K562 (cell line): ENCODE measurements around the gene COQ4. TPM values are rescaled to one million over a fixed set of nuclear protein-coding genes. Genes with fewer than 3 reads are reported as not detected.
A peak's percentile ranks its signal among the peaks of the same experiment; 100 is the strongest.

Source experiments
- ATAC-seq: fragments of 200-7000 bp; cut with Tn5 transposase; 3 replicates; pipeline ENCODE4 v1.9.1; 2020; ENCODE audit warnings: moderate library complexity
- BruUV-seq: library from RNA; stranded (reverse); fragments of 400-500 nt; replicated peaks from 2 replicates; lab custom pipeline; 2021; lab: Mats Ljungman, UMichigan
- CTCF ChIA-PET: fragments of 300-600 bp; formaldehyde crosslinking; extraction: SDS; loops from one replicate; lab custom pipeline; 2021; ENCODE audit warnings: low intra/inter-chr PET ratio; lab: Yijun Ruan, JAX
- POLR2A ChIA-PET: fragments of 300-600, 350-650 bp; sonication (Branson Sonifier 250); formaldehyde crosslinking; extraction: SDS; loops from one replicate; lab custom pipeline; 2021; ENCODE audit warnings: antibody characterized with exemption, inconsistent platforms; lab: Yijun Ruan, JAX
- DNase-seq, 4 experiments: peaks; one replicate each; pipeline versions ENCODE4 v3.0.0 to v3.0.0-alpha.2; 2011 to 2018; ENCODE audit warnings: low spot score in 3 of 4, mixed read lengths in 3 of 4; ENCODE audit errors: extremely low read depth in 1 of 4
- FAIRE-seq: peaks from 2 replicates; lab custom pipeline; 2011; peaks lifted over from hg19 to GRCh38; lab: Jason Lieb, UNC
- H2AFZ ChIP-seq: 2 replicates; pipeline ENCODE4 v1.6.0; 2011; ENCODE audit warnings: low read depth, low read length, control low read depth, inconsistent platforms
- H3K27ac ChIP-seq: fragments of 200-600 bp; 3 replicates; pipeline ENCODE4 v1.8.0; 2011; ENCODE audit warnings: low read depth, mild to moderate bottlenecking, control low read depth, inconsistent platforms, low read length, moderate library complexity, mixed read lengths; ENCODE audit errors: extremely low read depth
- H3K27me3 ChIP-seq, 2 experiments: fragments of 300-600 bp in 1 of 2; 2 replicates in 1 of 2; 3 replicates in 1 of 2; pipeline versions ENCODE4 v1.6.0 to v1.8.0; 2011; ENCODE audit warnings: inconsistent platforms in 2 of 2, low read length in 2 of 2, mild to moderate bottlenecking in 1 of 2, mixed read lengths in 1 of 2, moderate library complexity in 1 of 2; ENCODE audit not compliant: control insufficient read depth in 2 of 2, insufficient read depth in 2 of 2
- H3K36me3 ChIP-seq: fragments of 300-600 bp; 3 replicates; pipeline ENCODE4 v1.8.0; 2011; ENCODE audit warnings: mild to moderate bottlenecking, low read length, inconsistent platforms; ENCODE audit not compliant: control insufficient read depth, insufficient read depth
- H3K4me1 ChIP-seq, 2 experiments: fragments of 200-600 bp in 1 of 2; replicated peaks in 1 of 2; 2 replicates in 1 of 2; 3 replicates in 1 of 2; pipeline versions ENCODE4 v1.5.1 to v1.8.0; 2011; ENCODE audit warnings: inconsistent platforms in 2 of 2, low read length in 2 of 2, mild to moderate bottlenecking in 1 of 2, mixed read lengths in 1 of 2, moderate library complexity in 1 of 2; ENCODE audit not compliant: control insufficient read depth in 2 of 2, insufficient read depth in 2 of 2
- H3K4me2 ChIP-seq: 2 replicates; pipeline ENCODE4 v1.6.1; 2011; ENCODE audit warnings: low read length, control low read depth, inconsistent platforms, mixed read lengths; ENCODE audit not compliant: insufficient read depth
- H3K4me3 ChIP-seq: fragments of 200-600 bp; sonication (generic), shearing (Covaris generic); 2 replicates; pipeline ENCODE4 v1.5.1; 2016; ENCODE audit warnings: control low read depth, inconsistent platforms
- H3K79me2 ChIP-seq: fragments of 200-600 bp; 3 replicates; pipeline ENCODE4 v1.8.0; 2011; ENCODE audit warnings: low read length, inconsistent platforms; ENCODE audit not compliant: control insufficient read depth, insufficient read depth
- H3K9ac ChIP-seq, 2 experiments: 2 replicates each; pipeline versions ENCODE4 v1.6.0 to v1.6.1; 2011; ENCODE audit warnings: low read depth in 2 of 2, low read length in 2 of 2, control low read depth in 1 of 2, inconsistent platforms in 1 of 2, mild to moderate bottlenecking in 1 of 2, mixed read lengths in 1 of 2; ENCODE audit not compliant: insufficient read depth in 1 of 2
- H3K9me1 ChIP-seq: one replicate; pipeline ENCODE4 v1.6.0; 2011; ENCODE audit warnings: inconsistent platforms, mild to moderate bottlenecking, low read length, moderate library complexity; ENCODE audit not compliant: control insufficient read depth, insufficient read depth
- H3K9me3 ChIP-seq: replicated peaks from 2 replicates; pipeline ENCODE4 v1.5.1; 2011; ENCODE audit warnings: low read depth, low read length, inconsistent platforms; ENCODE audit not compliant: control insufficient read depth, insufficient read depth
- H4K20me1 ChIP-seq: replicated peaks from 2 replicates; pipeline ENCODE4 v1.6.1; 2011; ENCODE audit warnings: low read length, inconsistent platforms, mixed read lengths; ENCODE audit not compliant: control insufficient read depth, insufficient read depth
- CREB1 ChIP-seq, 2 experiments: sonication (generic) in 1 of 2; formaldehyde crosslinking in 1 of 2; IDR thresholded peaks; 2 replicates each; pipeline versions ENCODE4 v1.6.1 to v1.8.0; 2012 to 2022; ENCODE audit warnings: inconsistent platforms in 1 of 2, mild to moderate bottlenecking in 1 of 2, missing genetic modification reagents in 1 of 2, moderate library complexity in 1 of 2
- HMG20B ChIP-seq: fragments of 250-450 bp; sonication (Bioruptor Pico); IDR thresholded peaks from 2 replicates; pipeline ENCODE4 v1.5.0; 2021; ENCODE audit warnings: mild to moderate bottlenecking
- POLR2AphosphoS5 ChIP-seq: IDR thresholded peaks from 2 replicates; pipeline ENCODE4 v1.6.1; 2011; ENCODE audit warnings: mild to moderate bottlenecking, low read depth, low read length, moderate library complexity; ENCODE audit not compliant: control insufficient read depth, insufficient read depth
- ZNF12 ChIP-seq: sonication (generic); formaldehyde crosslinking; IDR thresholded peaks from 2 replicates; pipeline ENCODE4 v1.4.0; 2020; ENCODE audit warnings: mild to moderate bottlenecking, missing genetic modification reagents
- in situ Hi-C: fragments of 300-500 bp; cut with MboI; formaldehyde crosslinking; loops from 4 replicates; pipeline ENCODE4 v1.15.0; 2018; ENCODE audit warnings: inconsistent platforms, mixed read lengths
- intact Hi-C: fragments of 100-400 bp; cut with micrococcal nuclease; formaldehyde crosslinking; loops from 2 replicates; pipeline ENCODE4 v1.14.2; 2022
- polyA plus RNA-seq, 8 experiments: library from polyadenylated mRNA; depleted of rRNA in 4 of 8; stranded (reverse) in 5 of 8; unstranded in 3 of 8; fragments of >200 nt; fragmentation: Nextera tagmentation in 2 of 8; fragmentation: Illumina TruSeq in 1 of 8; extraction: Ambion mirVana in 2 of 8; extraction: Trizol in 1 of 8; gene quantifications; 2 replicates each; pipeline versions ENCODE4 v1.2.1 to v1.2.3, GENCODE V29; 2011 to 2014; ENCODE audit warnings: inconsistent platforms in 1 of 8, missing spikeins in 1 of 8
- total RNA-seq, 7 experiments: library from RNA; depleted of rRNA in 6 of 7; stranded (reverse); fragments of >200 nt in 6 of 7; fragmentation: Illumina TruSeq in 2 of 7; extraction: Trizol in 2 of 7; gene quantifications; 2 replicates each; pipeline versions ENCODE4 v1.2.1 to v1.2.3, GENCODE V29; 2011 to 2021; ENCODE audit warnings: low replicate concordance in 1 of 7

COQ4 gene
- total and polyA plus RNA-seq, 9 of the 15 experiments (the other 6 are each of a cell fraction or from before 2014, with no cell fraction given), result 9.1 to 135 (median 67.2) TPM

DNA sequence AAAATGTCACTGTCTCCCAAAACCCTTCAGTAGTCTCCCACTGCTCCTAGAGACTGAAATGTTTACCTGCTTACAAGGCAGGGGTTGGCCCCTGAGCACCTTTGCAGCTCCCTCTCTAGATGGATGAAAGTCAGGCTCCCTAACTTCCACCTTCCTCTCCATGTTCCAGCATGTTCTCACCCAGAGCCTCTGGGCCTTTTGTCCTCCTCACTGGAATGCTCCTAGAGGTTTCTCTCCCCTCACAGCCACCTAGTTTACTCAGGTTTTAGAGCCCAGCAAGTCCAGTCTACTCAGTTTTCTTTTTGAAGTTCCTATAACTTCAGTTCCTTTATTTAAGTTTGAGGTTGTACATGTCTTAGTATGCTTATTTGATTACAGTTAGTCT, 47.7 kb downstream of the COQ4 start:
- ChIA-PET CTCF (no interaction called here), POLR2A (interaction anchor here (0.9 to 2.2 kb wide), 5 partner anchors 9 to 51 kb away, joined by 3 to 11 read pairs (median 4); no protein-coding TSS in a partner anchor)
- Histone ChIP-seq H3K27me3 (no peaks in the 10 kb centered on the region), H3K36me3 (peaks cover 21% of the 10 kb centered on the region), H3K9ac (peak overlapping the region; percentile 86 to 94; a peak in 3 of 4 replicates), H3K4me3 (peak overlapping the region; percentile 84), H3K4me1 (peaks cover 13 to 17% of the 10 kb centered on the region in 2 experiments), H3K4me2 (peak overlapping the region; percentile 87), H2AFZ (peak overlapping the region; percentile 97), H3K9me3 (no peaks in the 10 kb centered on the region), H3K27ac (peak overlapping the region; percentile 77), H3K79me2 (peaks cover 50% of the 10 kb centered on the region), H3K9me1 (no peaks in the 10 kb centered on the region), H4K20me1 (no peaks in the 10 kb centered on the region)
- intact Hi-C loops, result no loop called here
- no TSS peak for BruUV-seq
- no peak for FAIRE-seq
- DNase-seq, result no peak
- TF ChIP-seq POLR2AphosphoS5 (0 out of 2 replicates have a peak, but pooled peaks have one; percentile 4), CREB1 (IDR thresholded peaks at IDR 0.05) (no peak), CREB1 (CRISPR knock-in tag; IDR thresholded peaks at IDR 0.05) (no peak), ZNF12 (CRISPR knock-in tag) (0 out of 2 replicates have a peak, but pooled peaks have one; percentile 37), HMG20B (CRISPR knock-in tag) (no peak)
- in situ Hi-C loops, result loop anchor here (25.0 kb wide), 1 partner anchor 608 kb away; no protein-coding TSS in a partner anchor
- peak; percentile 21 for ATAC-seq
